ENCODE data around the gene C6orf163.

Gene C6orf163

DNA sequence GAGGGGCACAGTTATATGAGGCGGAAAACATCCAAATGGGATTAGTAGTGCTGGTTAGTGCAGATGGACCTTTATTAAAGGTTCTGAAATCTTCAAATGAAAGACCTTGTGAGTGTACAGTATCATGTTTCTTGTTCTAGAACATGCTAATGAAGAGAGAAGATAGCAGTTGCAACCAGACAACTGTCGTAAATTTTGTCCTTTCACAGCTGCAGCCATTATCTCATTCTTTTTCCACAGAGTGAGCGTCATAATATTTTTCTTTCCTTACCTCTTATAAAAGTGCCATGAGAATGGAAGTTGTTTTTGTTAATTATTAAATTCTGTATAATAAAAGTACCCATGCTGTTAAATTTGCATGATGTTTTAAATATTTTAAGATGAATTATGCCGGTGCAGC lies 4.4 kb upstream of the C6orf163 start:
- DNase-seq (ENCODE audit: low read depth, low spot score): no peak
- H3K36me3 ChIP-seq (ENCODE audit: insufficient read depth, insufficient read length, low read length): no peaks in the 10 kb centered on the region
- H3K9me3 ChIP-seq (ENCODE audit: insufficient read depth, low read length): no peaks in the 10 kb centered on the region
- no peak overlapping the region for H3K4me3 ChIP-seq (ENCODE audit: insufficient read length, low read depth)
- H3K27me3 ChIP-seq (ENCODE audit: insufficient read depth, insufficient read length): no peaks in the 10 kb centered on the region
- no peak for TF ChIP-seq ZNF274 (IDR thresholded peaks at IDR 0.05; ENCODE audit: low read depth, low read length)
- TF ChIP-seq YY1 (IDR thresholded peaks at IDR 0.05; ENCODE audit: insufficient read depth, insufficient read length): no peak
- TF ChIP-seq SUZ12 (IDR thresholded peaks at IDR 0.05; ENCODE audit: extremely low read depth, insufficient read depth, insufficient read length): no peak
- H3K9ac ChIP-seq (ENCODE audit: insufficient read length, low read depth): no peak overlapping the region
- H3K4me1 ChIP-seq (ENCODE audit: insufficient read depth, insufficient read length): no peaks in the 10 kb centered on the region

DNA sequence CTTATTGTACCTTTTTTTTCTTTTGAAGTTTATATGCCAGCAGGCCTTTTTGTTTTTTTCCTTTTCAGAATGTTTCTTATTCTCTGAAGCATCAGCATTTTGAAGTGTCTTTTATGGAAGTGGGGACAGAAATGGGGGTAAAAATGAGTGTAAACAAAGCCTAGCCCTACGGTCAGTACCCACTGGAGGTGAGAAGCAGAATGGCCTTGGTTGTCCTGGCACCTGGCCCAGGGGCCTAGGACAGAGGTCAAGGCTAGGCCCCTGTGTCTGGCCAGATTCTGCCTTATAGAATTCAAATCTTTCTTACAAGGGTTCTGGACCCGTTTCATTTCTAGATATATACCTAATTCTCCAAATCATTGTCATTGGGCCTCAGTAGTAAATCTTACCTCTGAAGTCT lies 3.5 kb upstream of the C6orf163 start:
- H3K4me1 ChIP-seq (ENCODE audit: insufficient read depth, insufficient read length): no peaks in the 10 kb centered on the region
- no peaks in the 10 kb centered on the region for H3K27me3 ChIP-seq (ENCODE audit: insufficient read depth, insufficient read length)
- H3K36me3 ChIP-seq (ENCODE audit: insufficient read depth, insufficient read length, low read length): no peaks in the 10 kb centered on the region
- no peak overlapping the region for H3K9ac ChIP-seq (ENCODE audit: insufficient read length, low read depth)
- H3K9me3 ChIP-seq (ENCODE audit: insufficient read depth, low read length): no peaks in the 10 kb centered on the region
- DNase-seq (ENCODE audit: low read depth, low spot score): no peak
- no peak for TF ChIP-seq ZNF274 (IDR thresholded peaks at IDR 0.05; ENCODE audit: low read depth, low read length)
- no peak for TF ChIP-seq SUZ12 (IDR thresholded peaks at IDR 0.05; ENCODE audit: extremely low read depth, insufficient read depth, insufficient read length)
- no peak for TF ChIP-seq YY1 (IDR thresholded peaks at IDR 0.05; ENCODE audit: insufficient read depth, insufficient read length)
- no peak overlapping the region for H3K4me3 ChIP-seq (ENCODE audit: insufficient read length, low read depth)

DNA sequence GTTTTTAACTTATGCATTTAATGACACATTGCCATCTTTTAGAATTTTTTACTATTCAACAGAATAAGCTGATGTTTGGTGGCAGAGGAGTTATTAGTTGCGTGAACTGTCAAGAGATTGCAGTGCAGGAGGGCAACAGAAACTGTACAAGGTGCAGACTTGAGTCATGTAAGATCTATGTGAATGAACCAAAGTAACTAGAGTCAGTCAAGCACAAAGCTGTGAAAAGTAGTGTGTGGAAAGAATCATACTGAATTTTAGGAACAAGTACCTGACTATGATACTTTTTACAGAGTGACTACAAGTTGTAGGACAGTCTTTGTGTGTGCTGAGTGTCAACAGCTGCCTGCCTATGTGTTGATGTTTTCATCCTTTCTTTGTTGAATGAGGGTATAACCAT lies 2.7 kb upstream of the C6orf163 start:
- no peak overlapping the region for H3K4me3 ChIP-seq (ENCODE audit: insufficient read length, low read depth)
- no peaks in the 10 kb centered on the region for H3K36me3 ChIP-seq (ENCODE audit: insufficient read depth, insufficient read length, low read length)
- no peaks in the 10 kb centered on the region for H3K4me1 ChIP-seq (ENCODE audit: insufficient read depth, insufficient read length)
- no peaks in the 10 kb centered on the region for H3K9me3 ChIP-seq (ENCODE audit: insufficient read depth, low read length)
- DNase-seq (ENCODE audit: low read depth, low spot score): no peak
- no peak overlapping the region for H3K9ac ChIP-seq (ENCODE audit: insufficient read length, low read depth)
- TF ChIP-seq ZNF274 (IDR thresholded peaks at IDR 0.05; ENCODE audit: low read depth, low read length) (no peak), YY1 (IDR thresholded peaks at IDR 0.05; ENCODE audit: insufficient read depth, insufficient read length) (no peak), SUZ12 (IDR thresholded peaks at IDR 0.05; ENCODE audit: extremely low read depth, insufficient read depth, insufficient read length) (no peak)
- H3K27me3 ChIP-seq (ENCODE audit: insufficient read depth, insufficient read length): no peaks in the 10 kb centered on the region

DNA sequence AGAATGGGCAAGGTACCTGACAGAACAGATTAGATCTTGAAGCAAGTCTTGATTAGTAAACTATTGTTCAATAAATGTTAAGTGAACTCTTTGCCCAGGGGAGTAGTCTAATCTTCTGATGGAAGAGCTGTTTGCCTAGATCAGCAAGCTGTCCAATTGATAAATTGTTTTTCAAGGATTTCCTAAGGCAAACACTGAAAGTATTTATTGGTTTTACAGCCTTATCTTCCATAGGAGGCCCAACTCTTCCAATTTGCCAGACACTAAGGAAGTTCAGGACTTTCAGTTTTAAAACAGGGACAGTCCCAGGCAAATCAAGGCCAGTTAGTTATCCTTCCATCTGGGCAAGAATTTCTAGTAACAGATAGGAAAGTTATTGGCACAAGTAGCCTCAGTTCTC lies 1.8 kb upstream of the C6orf163 start:
- Histone ChIP-seq H3K9ac (ENCODE audit: insufficient read length, low read depth) (no peak overlapping the region), H3K36me3 (ENCODE audit: insufficient read depth, insufficient read length, low read length) (no peaks in the 10 kb centered on the region), H3K27me3 (ENCODE audit: insufficient read depth, insufficient read length) (no peaks in the 10 kb centered on the region), H3K4me1 (ENCODE audit: insufficient read depth, insufficient read length) (no peaks in the 10 kb centered on the region), H3K4me3 (ENCODE audit: insufficient read length, low read depth) (no peak overlapping the region), H3K9me3 (ENCODE audit: insufficient read depth, low read length) (no peaks in the 10 kb centered on the region)
- TF ChIP-seq ZNF274 (IDR thresholded peaks at IDR 0.05; ENCODE audit: low read depth, low read length): no peak
- no peak for TF ChIP-seq SUZ12 (IDR thresholded peaks at IDR 0.05; ENCODE audit: extremely low read depth, insufficient read depth, insufficient read length)
- no peak for TF ChIP-seq YY1 (IDR thresholded peaks at IDR 0.05; ENCODE audit: insufficient read depth, insufficient read length)
- no peak for DNase-seq (ENCODE audit: low read depth, low spot score)

DNA sequence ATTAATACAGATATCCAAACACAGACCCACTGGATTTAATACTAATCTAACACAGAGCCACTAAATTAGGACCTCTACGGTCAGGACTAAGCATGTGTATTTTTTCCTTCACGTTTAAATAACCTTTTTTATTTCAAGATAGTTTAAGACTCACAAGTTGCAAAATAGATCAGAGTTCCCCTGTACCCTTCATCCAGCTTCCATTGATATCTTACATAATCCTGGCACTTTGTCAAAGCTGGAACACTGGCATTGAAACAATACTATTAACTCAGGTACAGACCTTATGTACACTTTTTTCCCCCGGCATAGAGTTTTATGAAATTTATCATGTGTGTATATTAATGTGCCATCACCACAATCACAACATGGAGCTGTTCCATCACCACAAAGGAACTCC lies 2.1 kb downstream of the C6orf163 start:
- DNase-seq (ENCODE audit: low read depth, low spot score): no peak
- Histone ChIP-seq H3K27me3 (ENCODE audit: insufficient read depth, insufficient read length) (no peaks in the 10 kb centered on the region), H3K9me3 (ENCODE audit: insufficient read depth, low read length) (no peaks in the 10 kb centered on the region), H3K4me1 (ENCODE audit: insufficient read depth, insufficient read length) (no peaks in the 10 kb centered on the region), H3K36me3 (ENCODE audit: insufficient read depth, insufficient read length, low read length) (no peaks in the 10 kb centered on the region), H3K4me3 (ENCODE audit: insufficient read length, low read depth) (no peak overlapping the region), H3K9ac (ENCODE audit: insufficient read length, low read depth) (no peak overlapping the region)
- no peak for TF ChIP-seq YY1 (IDR thresholded peaks at IDR 0.05; ENCODE audit: insufficient read depth, insufficient read length)

DNA sequence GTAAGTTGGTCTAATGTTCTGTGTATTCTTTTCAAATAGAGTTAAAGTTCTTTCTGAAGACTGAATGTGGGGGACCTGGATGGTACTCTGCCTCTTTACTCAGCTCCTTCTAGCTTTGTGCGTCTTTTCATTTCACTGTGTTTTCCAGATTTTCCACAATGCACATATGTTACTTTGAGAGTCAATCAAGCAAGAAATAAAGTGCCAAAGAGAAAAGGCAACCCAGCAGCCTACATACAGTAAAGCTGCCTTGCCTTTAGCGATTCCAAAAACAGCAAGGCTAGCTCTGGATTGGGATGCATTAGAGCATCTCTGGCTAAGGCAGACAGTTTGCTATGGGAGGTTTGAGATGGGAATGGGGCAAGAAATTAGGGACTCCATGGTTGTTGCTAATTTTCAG lies 5.3 kb downstream of the C6orf163 start:
- TF ChIP-seq YY1 (IDR thresholded peaks at IDR 0.05; ENCODE audit: insufficient read depth, insufficient read length) (no peak), ZNF274 (IDR thresholded peaks at IDR 0.05; ENCODE audit: low read depth, low read length) (no peak), SUZ12 (IDR thresholded peaks at IDR 0.05; ENCODE audit: extremely low read depth, insufficient read depth, insufficient read length) (no peak)
- no peaks in the 10 kb centered on the region for H3K4me1 ChIP-seq (ENCODE audit: insufficient read depth, insufficient read length)
- no peaks in the 10 kb centered on the region for H3K36me3 ChIP-seq (ENCODE audit: insufficient read depth, insufficient read length, low read length)
- no peak overlapping the region for H3K4me3 ChIP-seq (ENCODE audit: insufficient read length, low read depth)
- no peak overlapping the region for H3K9ac ChIP-seq (ENCODE audit: insufficient read length, low read depth)
- DNase-seq (ENCODE audit: low read depth, low spot score): no peak
- no peaks in the 10 kb centered on the region for H3K27me3 ChIP-seq (ENCODE audit: insufficient read depth, insufficient read length)
- no peaks in the 10 kb centered on the region for H3K9me3 ChIP-seq (ENCODE audit: insufficient read depth, low read length)

DNA sequence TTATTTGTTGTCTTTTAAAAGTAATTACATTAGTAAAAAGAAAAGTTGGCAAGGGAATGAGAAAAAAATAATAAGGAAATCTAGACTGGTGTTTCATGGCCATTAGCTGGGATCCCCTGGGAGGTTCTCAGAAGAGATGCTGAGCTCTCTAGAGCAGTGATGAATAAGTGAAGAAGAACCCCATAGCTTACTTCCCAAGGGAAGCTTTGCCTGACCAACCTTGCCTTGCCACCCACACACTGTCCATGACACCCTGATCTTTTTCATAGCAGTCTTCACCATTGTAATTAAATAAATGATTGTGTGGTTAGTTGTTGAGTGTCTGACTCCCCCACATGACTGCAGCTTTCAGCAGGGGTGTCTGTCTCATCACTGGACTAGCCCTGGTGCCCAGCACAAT lies 5.9 kb downstream of the C6orf163 start:
- Histone ChIP-seq H3K9ac (ENCODE audit: insufficient read length, low read depth) (no peak overlapping the region), H3K9me3 (ENCODE audit: insufficient read depth, low read length) (no peaks in the 10 kb centered on the region), H3K27me3 (ENCODE audit: insufficient read depth, insufficient read length) (no peaks in the 10 kb centered on the region), H3K4me3 (ENCODE audit: insufficient read length, low read depth) (no peak overlapping the region), H3K36me3 (ENCODE audit: insufficient read depth, insufficient read length, low read length) (no peaks in the 10 kb centered on the region), H3K4me1 (ENCODE audit: insufficient read depth, insufficient read length) (no peaks in the 10 kb centered on the region)
- TF ChIP-seq SUZ12 (IDR thresholded peaks at IDR 0.05; ENCODE audit: extremely low read depth, insufficient read depth, insufficient read length) (no peak), ZNF274 (IDR thresholded peaks at IDR 0.05; ENCODE audit: low read depth, low read length) (no peak), YY1 (IDR thresholded peaks at IDR 0.05; ENCODE audit: insufficient read depth, insufficient read length) (no peak)
- no peak for DNase-seq (ENCODE audit: low read depth, low spot score)

DNA sequence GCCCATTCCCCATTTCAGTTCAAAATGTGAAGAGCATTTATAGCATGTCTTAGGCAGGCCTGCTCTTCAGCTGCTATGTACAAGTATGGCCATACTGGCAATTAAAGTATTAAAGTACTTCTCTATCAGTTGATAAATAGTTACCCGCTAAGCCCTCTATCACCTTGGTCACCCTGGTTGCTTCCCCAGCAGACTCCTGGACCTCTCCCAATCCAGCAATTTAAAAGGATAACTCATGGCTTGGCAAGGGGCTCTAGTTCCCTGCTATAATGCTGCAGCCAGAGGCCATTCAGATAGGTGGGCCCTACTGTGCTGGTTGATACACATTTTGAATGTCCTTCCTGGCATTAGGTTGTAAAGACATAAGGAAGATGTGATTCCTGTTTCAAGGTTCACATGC lies 7.0 kb downstream of the C6orf163 start:
- H3K4me1 ChIP-seq (ENCODE audit: insufficient read depth, insufficient read length): no peaks in the 10 kb centered on the region
- H3K9me3 ChIP-seq (ENCODE audit: insufficient read depth, low read length): no peaks in the 10 kb centered on the region
- no peaks in the 10 kb centered on the region for H3K27me3 ChIP-seq (ENCODE audit: insufficient read depth, insufficient read length)
- H3K36me3 ChIP-seq (ENCODE audit: insufficient read depth, insufficient read length, low read length): no peaks in the 10 kb centered on the region
- no peak for TF ChIP-seq SUZ12 (IDR thresholded peaks at IDR 0.05; ENCODE audit: extremely low read depth, insufficient read depth, insufficient read length)
- no peak for TF ChIP-seq ZNF274 (IDR thresholded peaks at IDR 0.05; ENCODE audit: low read depth, low read length)
- no peak for TF ChIP-seq YY1 (IDR thresholded peaks at IDR 0.05; ENCODE audit: insufficient read depth, insufficient read length)
- DNase-seq (ENCODE audit: low read depth, low spot score): no peak
- H3K4me3 ChIP-seq (ENCODE audit: insufficient read length, low read depth): no peak overlapping the region
- H3K9ac ChIP-seq (ENCODE audit: insufficient read length, low read depth): no peak overlapping the region

Measured in NT2/D1 (cell line).